GM18505 (cell line): ENCODE results near the gene MAPKAPK2.

Experiments
- ATAC-seq: cut with Tn5 transposase; IDR thresholded peaks from one replicate; pipeline ENCODE4 v1.9.1; 2021; ENCODE audit not compliant: unreplicated experiment
- POLR2A ChIP-seq: IDR thresholded peaks from 4 replicates; pipeline ENCODE4 v1.6.1; 2011; ENCODE audit warnings: borderline replicate concordance; ENCODE audit not compliant: insufficient read depth, insufficient read length; ENCODE audit errors: extremely low read depth

The MAPKAPK2 gene

GRCh38 chr1:206653715-206654459 lies 30.8 kb upstream of the MAPKAPK2 start:
- no peak for TF ChIP-seq POLR2A
- ATAC-seq: no peak

DNA sequence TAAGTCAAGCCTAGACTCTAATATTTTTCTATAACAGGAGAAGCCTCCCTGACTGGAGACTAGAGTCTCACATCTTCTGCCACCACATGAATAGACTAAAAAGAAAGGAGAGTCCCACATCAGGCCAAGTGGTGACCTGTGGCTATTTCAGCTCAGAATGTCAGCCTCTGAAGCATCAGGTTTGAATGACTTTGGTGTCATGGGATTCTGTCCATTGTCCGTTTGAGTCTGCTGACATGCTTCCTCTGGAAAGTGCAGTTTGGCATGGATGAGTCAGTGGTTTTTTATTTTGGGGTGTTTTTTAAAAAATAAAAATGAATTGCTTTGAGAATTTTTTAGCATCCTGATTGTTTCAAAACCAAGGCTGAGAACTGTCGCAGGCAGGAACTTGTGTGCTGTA lies 29.9 kb upstream of the MAPKAPK2 start:
- TF ChIP-seq POLR2A: no peak
- ATAC-seq: no peak

DNA sequence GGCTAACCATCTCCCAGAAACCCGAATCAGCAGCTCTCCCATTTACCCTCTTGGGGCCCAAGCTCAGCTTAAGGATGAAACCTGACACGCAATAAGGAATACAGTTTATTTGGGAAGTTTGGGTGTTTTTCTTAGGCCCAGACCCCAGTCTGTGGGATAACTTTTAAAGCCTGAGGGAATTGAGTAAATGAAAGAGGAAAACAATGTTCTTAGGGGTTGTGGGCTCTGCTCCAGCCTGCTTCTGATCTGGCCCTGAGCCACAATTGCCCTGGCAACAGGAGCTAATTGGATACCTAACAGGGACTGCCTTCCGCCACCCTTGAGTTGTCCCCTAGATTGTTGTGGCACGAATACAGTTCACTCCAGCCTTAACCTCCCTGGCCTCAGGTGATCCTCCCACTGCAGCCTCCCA lies 29.2 kb upstream of the MAPKAPK2 start:
- TF ChIP-seq POLR2A: no peak
- no peak for ATAC-seq

DNA sequence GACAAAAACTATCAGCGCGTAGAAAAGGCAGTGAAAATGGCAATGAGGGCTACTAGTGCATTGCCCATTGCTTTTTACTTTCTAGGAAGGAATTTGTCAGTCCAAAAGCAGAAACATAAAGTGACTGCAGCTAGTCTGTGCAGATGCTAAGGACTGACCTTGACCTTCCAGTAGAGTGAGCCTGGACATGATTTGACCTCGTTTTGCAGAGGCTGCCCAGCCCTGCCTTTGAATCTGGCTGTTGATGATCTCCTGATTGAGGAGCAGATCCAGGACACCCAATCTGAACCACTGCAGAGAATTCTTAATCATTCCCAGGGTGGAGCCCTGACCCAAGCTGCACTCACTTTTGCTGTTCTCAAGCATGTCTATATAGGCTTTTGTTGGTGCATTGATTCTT lies 27.8 kb upstream of the MAPKAPK2 start:
- no peak for ATAC-seq
- no peak for TF ChIP-seq POLR2A

- no peak for TF ChIP-seq POLR2A
- no peak for ATAC-seq
Measured at GRCh38 chr1:206657751-206658150, 27.0 kb upstream of the MAPKAPK2 start.

- ATAC-seq: no peak
- TF ChIP-seq POLR2A: no peak
Measured at GRCh38 chr1:206658264-206658980, 26.3 kb upstream of the MAPKAPK2 start.

- no peak for ATAC-seq
- no peak for TF ChIP-seq POLR2A
Measured at GRCh38 chr1:206658981-206659273, 25.8 kb upstream of the MAPKAPK2 start.

DNA sequence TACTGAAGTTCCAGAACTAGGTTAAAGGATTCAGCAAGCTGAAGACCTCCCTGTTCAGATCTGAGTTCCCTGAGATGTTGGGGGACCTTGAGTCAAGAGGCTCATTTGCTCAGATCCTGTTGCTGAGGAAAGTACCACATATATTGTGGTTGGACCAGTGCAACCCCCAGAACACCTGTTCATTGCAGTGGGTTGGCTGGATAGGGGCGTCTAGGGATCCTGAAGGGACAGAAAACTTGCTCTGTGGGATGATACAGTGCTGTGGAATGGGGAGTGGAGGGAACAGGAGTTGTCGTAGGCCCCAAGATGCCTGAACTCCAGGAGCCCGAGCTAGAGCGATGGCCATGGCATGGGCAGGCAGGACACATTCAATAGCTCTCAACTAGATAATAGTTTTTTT lies 24.6 kb upstream of the MAPKAPK2 start:
- no peak for TF ChIP-seq POLR2A
- no peak for ATAC-seq

DNA sequence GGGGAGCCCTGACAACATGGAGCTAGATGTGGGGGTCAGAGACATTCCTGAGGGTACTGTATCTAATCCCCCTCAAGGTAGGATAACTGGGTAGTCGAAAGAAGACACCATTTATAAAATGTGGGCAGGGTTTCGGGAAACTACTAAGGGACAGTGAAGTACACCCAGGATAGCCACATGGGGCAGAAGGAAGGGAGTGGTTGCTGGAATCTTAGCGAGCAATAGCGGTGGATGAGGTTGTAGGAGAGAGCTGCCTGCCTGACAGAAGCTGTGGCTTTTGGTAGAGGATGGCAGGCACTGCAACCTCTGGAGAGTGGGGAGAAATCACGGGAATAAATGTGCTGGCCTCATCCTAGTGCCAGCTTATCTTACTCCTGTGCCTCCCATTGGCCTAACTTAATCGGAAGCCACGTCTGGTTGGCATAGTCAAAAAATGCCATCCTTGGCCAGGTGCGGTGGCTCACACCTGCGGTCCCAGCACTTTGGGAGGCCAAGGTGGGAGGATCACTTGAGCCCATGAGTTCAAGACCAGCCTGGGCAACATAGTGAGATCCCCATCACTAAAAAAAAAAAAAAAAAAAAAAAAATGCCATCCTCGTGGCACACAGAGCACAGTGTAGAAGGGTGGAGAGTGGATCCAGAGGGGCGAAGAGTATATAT lies 23.4 kb upstream of the MAPKAPK2 start:
- ATAC-seq: no peak

DNA sequence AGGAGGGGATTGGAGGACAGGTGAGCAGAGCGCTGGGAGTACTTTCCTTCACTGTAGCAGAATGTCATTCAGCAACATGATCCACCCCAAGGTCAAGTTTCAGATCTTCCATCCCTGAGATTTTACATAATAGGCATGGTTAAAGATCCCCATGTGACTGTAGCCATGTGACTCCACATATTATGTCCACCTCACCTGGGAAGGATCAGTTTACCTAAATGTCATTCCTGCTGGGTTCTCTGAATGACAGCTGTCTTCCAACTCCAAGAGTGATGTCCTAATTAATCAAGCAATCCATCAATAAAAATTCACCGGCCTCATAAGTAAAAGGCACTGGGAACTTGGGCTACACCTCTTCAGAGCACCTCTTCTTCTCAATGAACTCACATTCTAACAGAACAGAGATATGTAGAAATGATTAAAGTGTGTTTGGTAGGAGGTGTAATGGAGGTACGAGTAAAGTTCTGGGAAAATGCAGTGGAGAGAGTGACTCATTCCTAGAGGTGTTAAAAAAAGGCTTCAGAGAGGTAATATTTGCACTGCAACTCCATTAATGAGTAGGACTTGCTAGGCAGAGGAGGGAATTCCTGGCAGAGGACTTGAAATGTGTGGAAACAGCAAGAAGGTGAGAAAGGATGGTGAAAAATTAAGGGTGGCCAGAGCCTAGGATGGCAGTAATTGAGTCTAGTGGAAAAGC lies 22.2 kb upstream of the MAPKAPK2 start:
- ATAC-seq: no peak
- no peak for TF ChIP-seq POLR2A

More for the DNA sequence above, 23.4 kb upstream of the MAPKAPK2 start:
- no peak for TF ChIP-seq POLR2A

DNA sequence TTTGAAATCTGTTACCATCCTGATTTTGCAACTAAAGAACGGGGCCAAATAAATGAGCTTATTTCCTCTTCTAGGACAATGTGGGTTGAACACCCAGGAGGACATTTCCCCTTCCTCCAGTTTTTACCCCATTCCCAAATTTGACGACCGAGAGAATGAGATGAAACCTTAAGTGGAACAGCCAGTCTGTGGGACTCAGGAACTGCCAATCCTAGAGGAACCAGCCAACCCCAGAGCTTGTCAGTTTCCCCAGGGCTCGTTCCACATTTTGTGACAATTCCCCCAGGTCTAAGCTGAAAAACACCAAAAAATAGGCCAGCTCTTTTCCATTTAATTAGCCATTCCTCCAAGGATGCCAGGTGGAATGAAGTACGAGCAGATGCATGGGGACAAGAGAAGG lies 21.3 kb upstream of the MAPKAPK2 start:
- ATAC-seq: no peak

GRCh38 chr1:206663832-206664652 lies 20.7 kb upstream of the MAPKAPK2 start:
- no peak for TF ChIP-seq POLR2A
- ATAC-seq: no peak

More for the DNA sequence above, 21.3 kb upstream of the MAPKAPK2 start:
- no peak for TF ChIP-seq POLR2A
